Endodermal cell (in vitro differentiated cells): ENCODE results near the gene NRM. TPM values are rescaled to one million over a fixed set of nuclear protein-coding genes. Genes with fewer than 3 reads are reported as not detected.
"Not testable (repeated sequence)": the region's sequence is repeated elsewhere in the genome, so short reads cannot be mapped to it uniquely, and the experiment has no call there.

Experiments
- DNase-seq: peaks from one replicate; pipeline ENCODE4 v3.0.0-alpha.2; 2017
- H3K27ac ChIP-seq: 2 replicates; pipeline ENCODE4 v1.5.1; 2013; ENCODE audit warnings: mild to moderate bottlenecking, low read depth, low read length, moderate library complexity
- H3K27me3 ChIP-seq: 2 replicates; pipeline ENCODE4 v1.6.1; 2013; ENCODE audit warnings: mild to moderate bottlenecking, low read length, moderate library complexity; ENCODE audit not compliant: insufficient read depth, control insufficient read depth, poor library complexity, severe bottlenecking
- H3K36me3 ChIP-seq: 2 replicates; pipeline ENCODE4 v1.7.0; 2013; ENCODE audit warnings: mild to moderate bottlenecking, low read length, moderate library complexity; ENCODE audit not compliant: control insufficient read depth, insufficient read depth
- H3K4me1 ChIP-seq: one replicate; pipeline ENCODE4 v1.7.0; 2013; ENCODE audit warnings: low read length; ENCODE audit not compliant: control insufficient read depth, insufficient read depth
- H3K4me3 ChIP-seq: 2 replicates; pipeline ENCODE4 v1.5.1; 2013; ENCODE audit warnings: mild to moderate bottlenecking, low read length, moderate library complexity
- H3K9ac ChIP-seq: 2 replicates; pipeline ENCODE4 v1.6.1; 2013; ENCODE audit warnings: mild to moderate bottlenecking, low read length, moderate library complexity; ENCODE audit not compliant: poor library complexity, severe bottlenecking; ENCODE audit errors: extremely low read depth
- H3K9me3 ChIP-seq: 2 replicates; pipeline ENCODE4 v1.6.1; 2013; ENCODE audit warnings: mild to moderate bottlenecking, low read length, moderate library complexity; ENCODE audit not compliant: control insufficient read depth
- H3K27ac Mint-ChIP-seq: 2 replicates; pipeline ENCODE4 v1.8.0; 2020; ENCODE audit warnings: mixed read lengths
- H3K27me3 Mint-ChIP-seq: 2 replicates; pipeline ENCODE4 v1.8.0; 2021; ENCODE audit warnings: mild to moderate bottlenecking, mixed read lengths; ENCODE audit not compliant: insufficient read depth
- H3K36me3 Mint-ChIP-seq: 2 replicates; pipeline ENCODE4 v1.8.0; 2020; ENCODE audit warnings: low read depth, mixed read lengths
- H3K4me1 Mint-ChIP-seq: 2 replicates; pipeline ENCODE4 v1.8.0; 2020; ENCODE audit warnings: mixed read lengths
- H3K4me3 Mint-ChIP-seq: 2 replicates; pipeline ENCODE4 v1.8.0; 2020; ENCODE audit warnings: mild to moderate bottlenecking, moderate library complexity, mixed read lengths
- H3K9me3 Mint-ChIP-seq: 2 replicates; pipeline ENCODE4 v1.8.0; 2020; ENCODE audit warnings: mild to moderate bottlenecking, mixed read lengths
- CTCF ChIP-seq: fragments of 200-600 bp; sonication (generic); conservative IDR thresholded peaks from 2 replicates; pipeline ENCODE4 v1.5.0; 2021; ENCODE audit warnings: antibody characterized with exemption, mild to moderate bottlenecking
- WGBS, 2 experiments: methylation state at CpG; one replicate each; pipeline versions ENCODE4 v1.1.5 to v1.1.7; 2013; ENCODE audit warnings: missing lambda C conversion rate in 2 of 2, mixed read lengths in 1 of 2; ENCODE audit not compliant: insufficient coverage in 1 of 2, insufficient read length in 1 of 2; 5-methylcytosine and 5-hydroxymethylcytosine counted together
- total RNA-seq, 2 donors: library from RNA; stranded (reverse); fragmentation: NEBNext Ultra II Directional in 1 of 2; extraction: Animal tissue kit (Norgen Biotek cat#: 25700) in 1 of 2; gene quantifications; 2 replicates in 1 of 2; 3 replicates in 1 of 2; pipeline ENCODE4 v1.2.1, GENCODE V29; 2021

The NRM gene
- total RNA-seq, 2 donors from 2014 or later: 37.1 TPM

GRCh38 chr6:30664994-30665767, 25.6 kb downstream of the NRM start:
- H3K27ac ChIP-seq: no peak overlapping the region
- no peaks in the 10 kb centered on the region for H3K4me1 ChIP-seq
- Mint-ChIP-seq H3K9me3 (no peaks in the 10 kb centered on the region), H3K27me3 (no peaks in the 10 kb centered on the region), H3K36me3 (peaks cover 72% of the 10 kb centered on the region), H3K27ac (no peak overlapping the region), H3K4me3 (no peak overlapping the region), H3K4me1 (peaks cover 7% of the 10 kb centered on the region)
- TF ChIP-seq CTCF: no peak
- H3K27me3 ChIP-seq: no peaks in the 10 kb centered on the region
- no peak overlapping the region for H3K9ac ChIP-seq
- no peak for DNase-seq
- H3K36me3 ChIP-seq: peaks cover 69% of the 10 kb centered on the region
- 93 to 97% methylated on average over 17 to 32 of the region's 34 CpGs for WGBS, 2 experiments
- no peaks in the 10 kb centered on the region for H3K9me3 ChIP-seq
- no peak overlapping the region for H3K4me3 ChIP-seq

- DNase-seq, H3K9me3 ChIP-seq, H3K4me1 ChIP-seq, H3K9me3 Mint-ChIP-seq, H3K4me1 Mint-ChIP-seq, H3K27me3 Mint-ChIP-seq, H3K4me3 Mint-ChIP-seq, H3K27ac ChIP-seq, H3K4me3 ChIP-seq, H3K27me3 ChIP-seq, H3K27ac Mint-ChIP-seq, H3K9ac ChIP-seq: not testable (repeated sequence)
- peaks cover 91% of the 10 kb centered on the region for H3K36me3 ChIP-seq
- WGBS, 2 experiments: 85 to 91% methylated on average over 3 to 5 of the region's 5 CpGs
- H3K36me3 Mint-ChIP-seq: peaks cover 75% of the 10 kb centered on the region
These were observed 32.9 kb downstream of the NRM start for GRCh38 chr6:30657922-30658321.

- H3K36me3 ChIP-seq: peaks cover 91% of the 10 kb centered on the region
- Mint-ChIP-seq H3K9me3 (no peaks in the 10 kb centered on the region), H3K27me3 (no peaks in the 10 kb centered on the region), H3K36me3 (peaks cover 74% of the 10 kb centered on the region), H3K27ac (no peak overlapping the region), H3K4me1 (no peaks in the 10 kb centered on the region), H3K4me3 (no peak overlapping the region)
- H3K27ac ChIP-seq: no peak overlapping the region
- no peaks in the 10 kb centered on the region for H3K27me3 ChIP-seq
- H3K9ac ChIP-seq: no peak overlapping the region
- no peaks in the 10 kb centered on the region for H3K4me1 ChIP-seq
- DNase-seq: no peak
- no peak for TF ChIP-seq CTCF
- H3K4me3 ChIP-seq: no peak overlapping the region
- no peaks in the 10 kb centered on the region for H3K9me3 ChIP-seq
These were observed 33.3 kb downstream of the NRM start for GRCh38 chr6:30657454-30657853.

- H3K36me3 Mint-ChIP-seq: peaks cover 73% of the 10 kb centered on the region
- Histone ChIP-seq H3K4me1 (no peaks in the 10 kb centered on the region), H3K4me3 (no peak overlapping the region), H3K9ac (no peak overlapping the region), H3K36me3 (peaks cover 91% of the 10 kb centered on the region), H3K27ac (no peak overlapping the region), H3K9me3 (no peaks in the 10 kb centered on the region), H3K27me3 (no peaks in the 10 kb centered on the region)
- no peak for DNase-seq
- no peak for TF ChIP-seq CTCF
- no peak overlapping the region for H3K27ac Mint-ChIP-seq
- no peak overlapping the region for H3K4me3 Mint-ChIP-seq
- no peaks in the 10 kb centered on the region for H3K9me3 Mint-ChIP-seq
- no peaks in the 10 kb centered on the region for H3K27me3 Mint-ChIP-seq
- no peaks in the 10 kb centered on the region for H3K4me1 Mint-ChIP-seq
- 93% methylated on average over 5 to 7 of the region's 7 CpGs for WGBS, 2 experiments
These were observed 34.3 kb downstream of the NRM start for GRCh38 chr6:30656513-30656912.
